Sigmoid colon (tissue), 7 donors: ENCODE results near the gene CHST14. TPM values are rescaled to one million over a fixed set of nuclear protein-coding genes. Genes with fewer than 3 reads are reported as not detected.

Experiments used
- DNase-seq: peaks from one replicate; pipeline ENCODE4 v3.0.0-alpha.2; 2019
- H3K27ac ChIP-seq, 4 donors: fragments of 200-600 bp; sonication (generic); one replicate each; pipeline ENCODE4 v1.5.1; 2016 to 2019; ENCODE audit warnings: mild to moderate bottlenecking in 1 of 4
- H3K27me3 ChIP-seq, 3 donors: fragments of 200-600 bp; sonication (generic); one replicate each; pipeline ENCODE4 v1.5.1; 2019; ENCODE audit warnings: mild to moderate bottlenecking in 1 of 3
- H3K36me3 ChIP-seq, 4 donors: fragments of 200-600 bp; sonication (generic); one replicate each; pipeline ENCODE4 v1.5.1; 2016 to 2019
- H3K4me1 ChIP-seq, 4 donors: fragments of 200-600 bp; sonication (generic); one replicate each; pipeline ENCODE4 v1.5.1; 2017 to 2019
- H3K4me3 ChIP-seq, 4 donors: fragments of 200-600 bp; sonication (generic); one replicate each; pipeline ENCODE4 v1.5.1; 2017 to 2019; ENCODE audit warnings: mild to moderate bottlenecking in 2 of 4, moderate library complexity in 1 of 4
- H3K9me3 ChIP-seq, 4 donors: fragments of 200-600 bp in 3 of 4; sonication (generic) in 3 of 4; one replicate each; pipeline versions ENCODE4 v1.5.1 to v1.6.1; 2013 to 2019
- CTCF ChIP-seq, 4 experiments: fragments of 450-650 bp in 3 of 4; fragments of 200-600 bp in 1 of 4; IDR thresholded peaks; one replicate each; pipeline ENCODE4 v1.5.1; 2016 to 2019; ENCODE audit warnings: antibody characterized with exemption in 4 of 4, mild to moderate bottlenecking in 3 of 4, moderate library complexity in 2 of 4
- EP300 ChIP-seq, 4 donors: sonication (generic); formaldehyde crosslinking; IDR thresholded peaks; one replicate each; pipeline ENCODE4 v1.6.1; 2017; ENCODE audit warnings: antibody characterized with exemption in 4 of 4
- POLR2A ChIP-seq, 2 donors: fragments of 450-650 bp; IDR thresholded peaks; one replicate each; pipeline ENCODE4 v1.6.1; 2016; ENCODE audit warnings: antibody characterized with exemption in 2 of 2, mild to moderate bottlenecking in 2 of 2, moderate library complexity in 2 of 2
- POLR2AphosphoS5 ChIP-seq, 4 donors: sonication (generic); formaldehyde crosslinking; IDR thresholded peaks; one replicate each; pipeline ENCODE4 v1.6.1; 2017; ENCODE audit warnings: antibody characterized with exemption in 4 of 4
- WGBS, 2 donors: extraction: QIAGEN DNeasy Blood & Tissue Kit; methylation state at CpG; one replicate each; pipeline ENCODE4 v1.1.7; 2013; 5-methylcytosine and 5-hydroxymethylcytosine counted together
- intact Hi-C: fragments of 100-400 bp; cut with DNase I; formaldehyde crosslinking; loops from one replicate; pipeline ENCODE4 v1.15.1; 2023
- polyA plus RNA-seq, 3 donors: library from polyadenylated mRNA; stranded (reverse); fragments of 200-250 nt; gene quantifications; one replicate each; pipeline ENCODE4 v1.2.3, GENCODE V29; 2013
- total RNA-seq, 4 donors: library from RNA; depleted of rRNA; stranded (reverse); fragments of >200 nt; gene quantifications; one replicate each; pipeline ENCODE4 v1.1.0, GENCODE V29; 2016
- donor health status: healthy with polysubstance abuse.
- donor health status: Bipolar disorder and iron deficiency.
- donor health status: healthy.

Gene CHST14
- total and polyA plus RNA-seq, 7 donors, result 1.2 to 10.2 (median 6.4) TPM

- Histone ChIP-seq H3K9me3 (no peaks in the 10 kb centered on the region), H3K4me1 (peaks cover 0 to 65% (median 57%) of the 10 kb centered on the region in 4 donors), H3K36me3 (no peaks in the 10 kb centered on the region), H3K27ac (peak within 1 kb of the TSS; percentile 79 to 85 (median 82)), H3K4me3 (peak within 1 kb of the TSS; percentile 89 to 98 (median 92)), H3K27me3 (peaks cover 15 to 25% (median 19%) of the 10 kb centered on the region in 3 donors)
- intact Hi-C loops, result loop anchor here (2.0 to 5.0 kb wide), 2 partner anchors 30 to 126 kb away; partner anchors contain the start of genes CCDC32, CHST14 and RPUSD2
- peak; percentile 21 to 73 (median 64) for TF ChIP-seq POLR2AphosphoS5 (IDR thresholded peaks at IDR 0.05)
- no peak for TF ChIP-seq POLR2A (IDR thresholded peaks at IDR 0.05)
- peak; percentile 98 for DNase-seq
- 0 to 1% methylated on average over 119 of the region's 119 CpGs for WGBS, 2 donors
Observed at GRCh38 chr15:40440743-40441564, 29.8 kb upstream of the CHST14 start, which contains the start of gene BAHD1. BAHD1 (plus strand) TSS chr15:40440953; CDS start chr15:40458465, 17,512 bp downstream.

GRCh38 chr15:40441565-40442531 is 28.9 kb upstream of the CHST14 start:
- peak overlapping the region; percentile 89 to 98 (median 92) for H3K4me3 ChIP-seq
- H3K4me1 ChIP-seq, result peaks cover 0 to 59% (median 51%) of the 10 kb centered on the region in 4 donors
- WGBS, 2 donors, result 1% methylated on average over 119 of the region's 119 CpGs
- intact Hi-C loops, result loop anchor here (2.0 to 5.0 kb wide), 3 partner anchors 29 to 125 kb away; partner anchors contain the start of genes CCDC32, CHST14 and RPUSD2
- no peaks in the 10 kb centered on the region for H3K9me3 ChIP-seq
- no peaks in the 10 kb centered on the region for H3K36me3 ChIP-seq
- no peak for DNase-seq
- H3K27ac ChIP-seq, result peak overlapping the region; percentile 79 to 85 (median 82)
- TF ChIP-seq EP300 (IDR thresholded peaks at IDR 0.05) (no peak), POLR2A (IDR thresholded peaks at IDR 0.05) (no peak), CTCF (IDR thresholded peaks at IDR 0.05) (peak in 1 of 4 experiments; percentile 11)
- H3K27me3 ChIP-seq, result peaks cover 6 to 16% (median 10%) of the 10 kb centered on the region in 3 donors

GRCh38 chr15:40443255-40443654 is 27.5 kb upstream of the CHST14 start:
- Histone ChIP-seq H3K27me3 (peaks cover 0 to 2% (median 0%) of the 10 kb centered on the region in 3 donors), H3K9me3 (no peaks in the 10 kb centered on the region), H3K36me3 (no peaks in the 10 kb centered on the region), H3K27ac (no peak overlapping the region), H3K4me3 (no peak overlapping the region), H3K4me1 (peaks cover 0 to 56% (median 46%) of the 10 kb centered on the region in 4 donors)
- DNase-seq, result no peak
- TF ChIP-seq CTCF (IDR thresholded peaks at IDR 0.05) (no peak), EP300 (IDR thresholded peaks at IDR 0.05) (no peak), POLR2A (IDR thresholded peaks at IDR 0.05) (no peak), POLR2AphosphoS5 (IDR thresholded peaks at IDR 0.05) (no peak)
- 82 to 90% methylated on average over 4 of the region's 4 CpGs for WGBS, 2 donors
- intact Hi-C loops, result loop anchor here (2.0 to 5.0 kb wide), 2 partner anchors 64 to 124 kb away; partner anchors contain the start of genes CCDC32 and RPUSD2

- H3K4me1 ChIP-seq, result peaks cover 0 to 57% (median 46%) of the 10 kb centered on the region in 4 donors
- intact Hi-C loops, result loop anchor here (2.0 to 5.0 kb wide), 2 partner anchors 63 to 123 kb away; partner anchors contain the start of genes CCDC32 and RPUSD2
- no peak overlapping the region for H3K4me3 ChIP-seq
- no peaks in the 10 kb centered on the region for H3K36me3 ChIP-seq
- DNase-seq, result no peak
- H3K27ac ChIP-seq, result no peak overlapping the region
- no peaks in the 10 kb centered on the region for H3K9me3 ChIP-seq
- whole genome bisulfite sequencing, 2 donors, result 85 to 90% methylated on average over 3 of the region's 3 CpGs
- no peaks in the 10 kb centered on the region for H3K27me3 ChIP-seq
- TF ChIP-seq CTCF (IDR thresholded peaks at IDR 0.05) (no peak), POLR2AphosphoS5 (IDR thresholded peaks at IDR 0.05) (no peak), EP300 (IDR thresholded peaks at IDR 0.05) (no peak), POLR2A (IDR thresholded peaks at IDR 0.05) (no peak)
Observed at GRCh38 chr15:40443846-40444245, 26.9 kb upstream of the CHST14 start.
